Stimulated activated CD8-positive, alpha-beta memory T cell treated with anti-CD3 and anti-CD28 coated beads, Interleukin-15, amount 100 ng/mL, for 4 hours (primary cell): Measurements from ENCODE around the gene CBLC.
"Not testable (repeated sequence)": the region's sequence is repeated elsewhere in the genome, so short reads cannot be mapped to it uniquely, and the experiment has no call there.

Source experiments
- DNase-seq, 2 donors: peaks; one replicate each; pipeline ENCODE4 v3.0.0-alpha.2; 2020; ENCODE audit warnings: low read depth in 2 of 2

CBLC gene

DNA sequence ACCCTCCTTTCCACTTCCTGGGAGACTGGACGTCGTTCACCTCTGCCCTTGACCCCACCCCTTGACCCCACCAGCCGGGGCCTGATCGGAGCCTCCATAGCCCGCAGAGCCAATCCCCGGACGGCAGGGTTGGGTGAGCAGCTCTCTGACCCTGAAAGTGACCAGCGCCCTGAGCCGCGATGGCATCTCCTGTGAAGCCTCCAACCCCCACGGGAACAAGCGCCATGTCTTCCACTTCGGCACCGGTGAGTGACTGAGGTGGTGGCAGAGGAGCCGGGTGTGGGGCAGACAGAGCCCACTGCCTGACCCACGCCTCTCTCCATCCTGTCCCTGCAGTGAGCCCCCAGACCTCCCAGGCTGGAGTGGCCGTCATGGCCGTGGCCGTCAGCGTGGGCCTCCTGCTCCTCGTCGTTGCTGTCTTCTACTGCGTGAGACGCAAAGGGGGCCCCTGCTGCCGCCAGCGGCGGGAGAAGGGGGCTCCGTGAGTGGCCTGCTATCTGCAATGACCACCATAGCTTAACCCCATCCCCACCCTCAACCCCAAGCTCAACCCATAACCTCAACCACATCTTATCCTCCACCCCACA lies 41.6 kb downstream of the CBLC start:
- DNase-seq: no peak

DNA sequence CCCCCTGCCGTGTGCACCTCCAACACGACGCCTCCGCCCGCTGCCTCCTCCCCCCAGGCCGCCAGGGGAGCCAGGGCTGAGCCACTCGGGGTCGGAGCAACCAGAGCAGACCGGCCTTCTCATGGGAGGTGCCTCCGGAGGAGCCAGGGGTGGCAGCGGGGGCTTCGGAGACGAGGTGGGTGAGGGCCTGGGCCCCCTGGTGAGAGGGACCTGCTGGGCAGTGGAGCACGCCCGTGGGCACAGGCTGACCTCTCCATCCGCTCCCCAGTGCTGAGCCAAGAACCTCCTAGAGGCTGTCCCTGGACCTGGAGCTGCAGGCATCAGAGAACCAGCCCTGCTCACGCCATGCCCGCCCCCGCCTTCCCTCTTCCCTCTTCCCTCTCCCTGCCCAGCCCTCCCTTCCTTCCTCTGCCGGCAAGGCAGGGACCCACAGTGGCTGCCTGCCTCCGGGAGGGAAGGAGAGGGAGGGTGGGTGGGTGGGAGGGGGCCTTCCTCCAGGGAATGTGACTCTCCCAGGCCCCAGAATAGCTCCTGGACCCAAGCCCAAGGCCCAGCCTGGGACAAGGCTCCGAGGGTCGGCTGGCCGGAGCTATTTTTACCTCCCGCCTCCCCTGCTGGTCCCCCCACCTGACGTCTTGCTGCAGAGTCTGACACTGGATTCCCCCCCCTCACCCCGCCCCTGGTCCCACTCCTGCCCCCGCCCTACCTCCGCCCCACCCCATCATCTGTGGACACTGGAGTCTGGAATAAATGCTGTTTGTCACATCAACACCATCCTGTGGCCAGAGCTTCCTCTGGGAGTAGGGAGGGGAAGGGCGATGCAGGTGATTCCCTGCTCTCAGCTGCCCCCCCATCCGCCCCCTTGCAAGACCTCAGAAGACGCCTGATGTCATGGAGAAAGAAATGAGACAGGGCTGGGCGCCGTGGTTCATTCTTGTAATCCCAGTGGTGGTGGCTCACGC lies 43.2 kb downstream of the CBLC start:
- DNase-seq: no peak

DNA sequence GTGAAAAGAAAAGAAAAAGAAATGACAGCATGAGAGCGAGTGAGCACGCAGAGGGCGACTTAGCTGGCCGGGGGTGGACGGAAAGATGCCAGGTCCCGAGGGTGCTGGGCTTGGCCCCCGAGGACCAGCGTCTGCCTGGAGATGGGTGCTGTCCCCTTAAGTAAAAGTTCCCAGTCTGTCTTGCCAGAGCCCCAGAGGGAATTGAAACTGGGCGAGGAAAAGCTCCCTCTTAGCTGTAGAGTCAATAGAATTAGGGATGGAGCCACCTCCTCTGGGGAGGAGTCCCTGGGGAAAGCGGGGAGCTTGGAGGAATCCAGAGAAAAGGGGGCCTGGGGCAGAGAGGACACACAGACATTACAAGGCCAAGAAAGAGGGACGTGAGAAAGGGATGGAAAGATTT lies 44.5 kb downstream of the CBLC start:
- DNase-seq: no peak

DNA sequence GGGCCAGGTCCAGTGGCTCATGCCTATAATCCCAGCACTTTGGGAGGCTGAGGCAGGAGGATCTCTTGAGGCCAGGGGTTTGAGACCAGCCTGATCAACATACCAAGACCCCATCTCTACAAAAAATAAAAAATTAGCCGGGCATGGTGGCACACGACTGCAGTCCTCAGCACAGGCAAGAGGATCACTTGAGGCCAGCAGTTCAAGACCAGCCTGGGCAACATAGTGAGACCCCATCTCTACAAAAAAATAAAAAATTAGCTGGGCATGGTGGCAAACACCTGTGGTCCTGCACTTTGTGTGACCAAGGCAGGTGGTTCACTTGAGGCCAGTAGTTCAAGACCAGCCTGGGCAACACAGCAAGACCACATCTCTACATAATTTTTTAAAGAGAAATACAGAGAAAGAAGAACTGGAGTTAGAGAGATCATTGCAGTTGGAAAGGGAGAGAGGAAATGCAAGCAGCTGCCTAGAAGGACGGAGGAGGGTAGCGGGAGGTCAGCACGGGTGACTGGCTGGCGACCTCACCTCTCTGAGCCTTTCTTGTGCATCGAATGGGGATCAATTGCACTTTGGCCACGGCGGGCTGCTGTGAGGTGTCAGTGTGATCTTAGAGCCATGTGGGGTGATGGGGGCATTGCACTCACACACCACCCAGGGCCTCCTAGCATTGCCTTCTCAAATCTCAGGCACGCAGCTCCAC lies 45.1 kb downstream of the CBLC start:
- DNase-seq: no peak

DNA sequence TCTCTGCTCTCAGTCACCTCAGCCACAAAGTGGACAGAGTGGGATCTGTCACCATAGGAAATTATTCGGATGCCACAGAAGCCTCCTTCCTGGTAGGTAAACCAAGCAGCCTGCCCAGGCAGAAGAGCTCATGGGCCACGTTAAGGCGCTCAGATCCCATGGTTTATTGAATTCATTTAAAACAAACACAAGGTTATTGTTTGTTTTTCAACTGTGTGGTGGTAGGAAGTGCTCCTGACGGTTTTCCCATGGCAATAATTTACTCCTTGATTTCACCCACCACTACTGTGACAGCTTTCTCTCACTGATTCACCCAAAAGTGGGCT lies 45.6 kb downstream of the CBLC start:
- DNase-seq: no peak

DNA sequence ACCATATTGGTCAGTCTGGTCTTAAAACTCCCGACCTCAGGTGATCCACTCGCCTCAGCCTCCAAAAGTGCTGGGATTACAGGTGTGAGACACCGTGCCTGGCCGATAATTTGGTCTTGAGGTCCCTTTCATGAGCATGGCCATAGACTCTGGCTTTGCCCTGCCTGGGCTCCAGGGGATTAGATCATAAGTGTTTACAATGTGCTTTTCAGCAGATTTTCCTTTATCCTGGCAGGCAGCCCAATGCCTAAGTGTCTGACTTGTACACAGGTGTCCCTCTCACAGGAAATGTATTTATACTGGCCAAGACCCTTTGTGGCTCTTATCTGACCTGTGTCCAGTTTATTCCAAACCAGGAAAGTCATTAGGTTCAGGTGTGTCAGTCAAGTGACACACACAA lies 47.1 kb downstream of the CBLC start:
- no peak for DNase-seq

DNA sequence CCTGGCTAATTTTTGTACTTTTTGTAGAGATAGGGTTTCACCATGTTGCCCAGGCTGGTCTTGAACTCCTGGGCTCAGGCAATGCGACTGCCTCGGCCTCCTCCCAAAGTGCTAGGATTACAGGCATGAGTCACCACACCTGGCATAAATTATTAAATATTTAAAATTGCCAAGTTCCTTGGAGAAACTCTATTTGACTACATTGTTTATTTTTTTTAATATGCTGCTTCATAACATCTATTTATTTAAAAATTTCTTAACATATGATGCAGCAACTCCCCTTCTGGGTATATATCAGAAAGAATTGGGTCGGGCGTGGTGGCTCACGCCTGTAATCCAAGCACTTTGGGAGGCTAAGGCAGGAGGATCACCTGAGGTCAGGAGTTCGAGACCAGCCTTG lies 55.2 kb downstream of the CBLC start:
- DNase-seq: not testable (repeated sequence)

DNA sequence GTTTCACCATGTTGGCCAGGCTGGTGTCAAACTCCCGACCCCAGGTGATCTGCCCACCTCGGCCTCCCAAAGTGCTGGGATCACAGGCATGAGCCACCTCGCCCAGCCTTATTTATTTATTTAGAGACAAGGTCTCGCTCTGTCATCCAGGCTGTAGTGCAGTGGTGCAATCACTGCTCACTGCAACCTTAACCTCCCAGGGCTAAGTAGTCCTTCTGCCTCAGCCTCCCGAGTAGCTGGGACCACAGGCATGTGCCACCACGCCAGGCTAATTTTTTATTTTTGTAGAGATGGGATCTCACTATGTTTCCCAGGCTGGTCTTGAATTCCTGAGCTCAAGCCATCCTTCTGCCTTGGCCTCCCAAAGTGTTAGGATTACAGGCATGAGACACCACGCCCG lies 56.7 kb downstream of the CBLC start:
- DNase-seq: not testable (repeated sequence)

DNA sequence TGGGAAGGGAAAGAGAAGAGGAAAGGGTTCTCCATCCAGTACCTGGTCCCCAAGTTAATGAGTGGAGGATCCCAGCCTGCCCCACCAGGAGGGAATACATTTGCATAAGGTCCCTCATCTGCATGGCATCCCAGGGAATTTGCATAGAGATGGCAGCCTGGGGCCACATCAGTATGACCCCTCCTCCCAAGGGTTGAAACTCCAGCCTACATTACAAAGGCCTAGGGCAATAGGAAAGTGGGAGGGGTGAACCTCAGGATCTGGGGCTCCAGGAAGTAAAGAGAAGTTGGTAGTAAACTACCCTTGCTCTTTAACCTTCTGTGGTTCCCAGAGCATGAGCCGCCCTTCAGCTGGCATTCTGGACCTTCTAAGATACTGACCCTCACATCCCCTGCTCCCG lies 61.6 kb downstream of the CBLC start:
- no peak for DNase-seq

DNA sequence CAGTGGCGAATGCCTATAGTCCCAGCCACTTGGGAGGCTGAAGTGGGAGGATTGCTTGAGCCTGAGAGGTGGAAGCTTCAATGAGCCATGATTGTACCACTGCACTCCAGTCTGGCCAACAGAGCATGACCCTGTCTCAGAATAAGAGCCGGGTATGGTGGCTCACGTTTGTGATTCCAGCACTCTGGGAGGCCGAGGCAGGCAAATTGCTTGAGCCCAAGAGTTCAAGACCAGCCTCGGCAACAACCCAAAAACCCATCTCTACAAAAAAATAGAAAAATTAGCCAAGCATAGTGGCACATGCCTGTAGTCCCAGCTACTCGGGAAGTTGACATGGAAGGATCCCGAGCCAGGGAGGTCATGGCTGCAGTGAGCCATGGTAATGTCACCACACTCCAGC lies 63.1 kb downstream of the CBLC start:
- no peak for DNase-seq

DNA sequence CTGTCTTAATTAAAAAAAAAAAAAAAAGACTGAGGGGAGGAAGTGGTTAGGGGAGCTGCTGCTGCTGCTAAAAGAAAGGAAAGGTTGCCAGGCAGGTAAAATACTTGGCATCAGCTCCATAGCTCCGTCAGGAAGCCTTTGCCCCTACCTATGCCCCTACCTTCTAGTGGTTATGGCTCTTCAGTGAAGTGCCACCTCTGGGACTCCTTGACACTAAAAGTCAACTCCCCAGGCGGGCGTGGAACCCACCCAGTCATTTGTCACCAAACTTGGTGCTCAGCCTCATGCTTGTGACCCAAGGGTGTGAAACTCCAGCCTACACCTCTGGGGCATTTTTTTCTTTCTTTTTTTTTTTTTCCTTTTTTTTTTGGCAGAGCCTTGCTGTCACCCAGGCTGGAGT lies 63.5 kb downstream of the CBLC start:
- DNase-seq: no peak

DNA sequence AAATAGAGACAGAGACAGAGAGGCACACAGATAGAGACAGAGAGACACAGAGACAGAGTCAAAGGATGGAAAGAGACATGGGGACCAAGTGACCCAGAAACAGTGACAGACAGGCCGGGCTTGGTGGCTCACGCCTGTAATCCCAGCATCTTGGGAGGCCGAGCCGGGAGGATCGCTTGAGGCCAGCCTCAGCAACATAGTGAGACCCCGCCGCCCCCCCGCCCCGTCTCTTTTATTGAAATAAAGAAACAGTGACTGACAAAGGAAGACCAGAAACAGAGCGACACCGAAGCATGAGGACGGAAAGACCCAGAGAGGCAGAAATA lies 67.6 kb downstream of the CBLC start:
- no peak for DNase-seq

DNA sequence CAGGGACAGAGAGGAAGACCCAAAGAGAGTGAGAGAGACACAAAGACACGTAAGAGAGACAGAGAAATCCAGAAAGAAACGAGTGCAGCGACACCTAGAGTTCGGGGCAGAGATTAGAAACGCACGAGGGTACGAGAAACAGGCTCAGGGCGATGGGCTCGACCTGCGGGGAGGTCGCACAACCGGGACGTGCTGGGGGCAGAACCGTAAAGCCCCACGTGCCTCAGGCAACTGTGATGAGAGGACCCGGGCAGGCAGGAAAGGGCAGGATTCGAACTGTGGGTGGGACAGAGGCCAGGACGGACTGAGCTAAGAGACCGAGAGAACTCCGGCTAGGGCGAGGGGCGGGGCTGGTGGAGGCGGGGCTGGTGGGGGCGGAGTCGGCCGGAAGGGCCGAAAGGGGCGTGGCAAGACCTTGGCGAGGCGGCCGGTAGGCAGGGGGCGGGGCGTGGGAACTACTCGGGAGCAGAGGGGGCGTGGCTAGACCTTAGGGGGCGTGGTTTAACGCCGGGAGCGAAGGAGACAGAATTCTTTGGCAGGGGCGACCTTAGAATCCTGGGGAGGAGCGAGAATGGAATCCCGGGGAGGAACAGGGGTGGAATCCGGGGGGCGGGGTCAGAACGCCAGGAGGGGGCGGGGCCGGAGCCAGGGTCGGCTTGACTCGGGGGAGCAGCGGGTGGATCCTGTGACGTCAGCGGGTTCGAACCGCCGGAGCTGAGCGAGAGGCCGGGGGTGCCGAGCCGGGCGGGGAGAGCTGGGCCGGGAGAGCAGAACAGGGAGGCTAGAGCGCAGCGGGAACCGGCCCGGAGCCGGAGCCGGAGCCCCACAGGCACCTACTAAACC lies 68.1 kb downstream of the CBLC start, which contains the start of gene NECTIN2:
TSS of gene NECTIN2 (plus strand) at position 686 of the 843 bp plus-strand sequence. CDS start 229 bp downstream, outside the sequence.
- DNase-seq: peak; percentile 37 to 46

DNA sequence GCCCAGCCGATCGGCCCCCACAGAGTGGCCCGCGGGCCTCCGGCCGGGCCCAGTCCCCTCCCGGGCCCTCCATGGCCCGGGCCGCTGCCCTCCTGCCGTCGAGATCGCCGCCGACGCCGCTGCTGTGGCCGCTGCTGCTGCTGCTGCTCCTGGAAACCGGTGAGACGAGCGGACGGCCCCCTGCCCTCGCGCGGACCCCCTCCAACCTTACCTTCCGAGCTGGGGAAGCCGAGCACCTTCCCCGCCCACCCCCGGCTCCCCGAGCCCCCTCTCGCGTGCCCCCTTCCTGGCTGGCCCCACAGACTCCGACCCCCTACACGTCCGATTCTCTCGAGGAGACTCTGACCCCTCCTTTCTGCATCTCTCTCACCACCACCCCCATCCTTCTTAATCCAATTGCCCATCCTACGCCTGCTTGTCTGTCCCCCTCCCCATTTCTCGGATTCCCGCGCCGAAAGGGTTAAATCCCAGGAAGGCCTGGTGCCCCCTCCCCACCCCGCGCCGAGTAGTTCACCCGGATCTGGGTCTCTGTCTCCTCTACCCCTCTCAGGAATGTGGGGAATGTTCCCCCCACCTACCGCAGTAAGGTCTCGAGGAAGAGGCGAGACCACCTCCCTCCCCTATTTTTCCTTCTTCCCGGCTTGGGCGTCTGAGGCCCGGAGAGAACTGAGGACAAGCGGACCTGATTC lies 68.9 kb downstream of the CBLC start:
- no peak for DNase-seq

DNA sequence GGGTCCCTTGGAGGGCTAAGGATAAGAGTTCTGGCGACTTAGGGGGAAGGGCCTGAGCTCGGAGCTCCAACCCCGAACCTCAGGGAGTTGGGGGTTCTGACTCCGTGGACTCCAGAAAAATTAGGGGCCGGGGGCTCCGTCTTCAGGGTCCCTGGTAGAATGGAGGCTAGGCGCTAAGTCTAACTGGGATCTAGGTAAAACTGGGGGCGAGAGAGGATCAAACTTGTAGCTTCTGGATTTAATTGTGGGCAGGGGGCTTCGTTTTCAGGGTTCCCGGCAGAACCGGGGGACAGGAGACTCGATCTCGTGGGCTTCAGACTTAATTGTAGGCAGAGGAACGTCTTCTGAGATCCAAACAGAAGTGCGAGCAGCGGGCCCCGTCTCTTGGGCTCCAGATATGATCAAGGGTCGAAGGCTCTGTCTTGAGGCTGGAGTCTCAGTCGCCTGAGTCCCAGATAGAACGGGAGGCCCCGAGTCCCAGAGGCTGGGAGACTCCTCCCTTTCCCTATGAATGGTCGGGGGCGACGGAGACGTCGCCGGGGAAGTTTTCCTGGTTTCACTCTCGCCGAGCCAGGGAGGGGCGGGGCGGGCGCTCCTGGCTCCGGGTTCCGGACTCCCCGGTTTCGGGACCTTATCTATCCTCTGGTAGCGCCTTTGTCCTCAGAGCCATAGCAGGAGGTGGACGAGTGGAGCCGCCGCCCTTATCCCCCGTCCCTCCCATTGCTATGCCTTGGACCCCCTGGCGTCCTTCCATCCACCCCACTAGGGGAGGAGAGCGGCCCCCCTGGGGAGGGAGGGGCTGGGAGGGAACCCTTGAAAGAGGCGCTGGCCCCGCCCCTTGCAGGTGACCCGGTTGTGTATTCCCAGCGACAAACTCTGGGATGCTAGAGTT lies 69.7 kb downstream of the CBLC start:
- DNase-seq: no peak

DNA sequence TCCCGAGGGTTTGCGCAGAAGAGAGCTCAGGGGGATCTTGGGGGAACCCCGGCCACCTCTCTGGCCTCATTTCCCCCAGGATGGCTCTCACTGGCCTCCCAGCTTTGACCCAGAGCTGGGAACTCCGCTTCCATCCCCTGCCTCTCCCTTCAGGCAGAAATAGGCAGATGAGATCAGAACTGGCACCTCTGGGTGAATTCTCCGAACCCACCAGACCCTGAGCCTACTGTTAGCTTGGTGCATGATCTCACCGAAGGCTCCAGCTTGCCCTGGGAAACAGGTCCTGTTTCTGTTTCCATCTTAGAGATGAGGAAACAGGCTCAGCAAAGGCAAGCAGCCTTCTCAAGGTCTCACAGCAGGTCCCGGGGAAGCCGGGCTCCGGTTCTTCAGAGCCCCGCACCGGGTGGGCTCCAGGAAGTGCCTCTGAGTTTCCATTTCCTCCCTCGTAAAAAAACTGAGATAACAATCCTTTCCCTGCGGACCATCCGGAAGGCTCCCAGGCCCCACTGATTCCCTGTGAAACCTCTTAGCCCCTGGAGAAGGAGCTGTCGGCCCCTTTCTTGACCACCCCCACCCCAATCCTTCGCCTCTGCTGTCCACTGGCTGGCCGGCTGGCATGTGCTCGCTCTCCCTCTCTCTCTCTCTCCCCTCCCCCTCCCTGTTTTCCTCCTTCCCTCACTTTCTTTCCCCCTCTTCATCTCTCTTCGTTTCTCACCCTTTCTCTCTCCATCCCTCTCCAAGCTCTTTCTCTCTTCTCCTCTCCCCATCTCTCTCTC lies 70.5 kb downstream of the CBLC start:
- DNase-seq: no peak

DNA sequence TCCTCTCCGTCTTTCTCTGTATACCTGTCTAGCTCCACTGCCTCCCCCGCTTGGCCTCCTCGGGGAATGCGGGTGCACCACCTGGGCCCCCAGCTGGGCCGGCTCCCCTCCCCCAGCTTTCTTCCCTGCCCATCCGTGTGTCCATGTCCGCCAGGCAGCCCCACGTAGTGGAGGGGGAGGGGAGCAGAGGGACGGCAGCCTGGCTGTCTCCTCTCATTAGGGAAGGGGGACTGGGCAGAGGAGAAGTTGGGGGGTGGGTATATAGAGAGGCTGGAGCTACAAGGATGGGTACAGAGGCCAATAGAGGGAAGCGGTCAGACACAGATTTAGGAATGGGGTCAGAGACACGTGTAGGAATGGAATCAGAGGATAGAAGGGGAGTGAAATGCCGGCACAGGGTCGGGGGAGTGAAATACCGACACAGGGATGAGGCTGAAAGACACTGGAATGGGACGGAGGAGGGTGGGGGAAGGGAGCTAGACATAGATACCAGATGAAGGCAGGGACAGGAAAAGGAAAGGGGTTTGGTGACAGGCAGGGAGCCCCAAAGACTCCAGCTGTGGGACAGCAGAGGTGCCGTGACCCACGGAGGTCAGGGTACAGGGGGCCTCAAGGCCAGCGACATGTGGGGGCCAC lies 71.2 kb downstream of the CBLC start:
- DNase-seq: no peak
